ENCODE measurements around the gene TRIM16.

Gene TRIM16

DNA sequence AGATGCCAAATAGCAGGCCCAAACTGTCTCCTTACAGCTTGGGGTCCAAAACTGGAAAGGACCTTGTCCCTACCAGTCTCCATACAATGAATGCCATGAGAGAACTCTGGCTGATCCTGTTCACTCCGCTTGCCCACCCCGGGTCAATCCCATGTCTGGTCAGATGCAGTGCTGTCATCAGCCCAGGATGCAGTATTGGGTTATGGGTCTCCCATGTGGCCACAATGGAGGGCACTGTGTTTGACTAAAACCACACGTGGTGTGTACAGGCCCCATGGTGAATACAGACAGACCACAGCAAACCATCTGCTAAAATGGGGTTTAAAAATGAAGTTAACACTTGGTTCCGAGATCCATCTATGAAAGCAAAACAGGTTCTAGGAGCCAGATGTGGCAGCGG, 20.4 kb downstream of the TRIM16 start:
- DNase-seq (ENCODE audit: low read depth, low spot score) = no peak
- in situ Hi-C loops (cut with HindIII; ENCODE audit: low sequenced_read_pairs) = no loop called here
- TF ChIP-seq, protein P1, sequence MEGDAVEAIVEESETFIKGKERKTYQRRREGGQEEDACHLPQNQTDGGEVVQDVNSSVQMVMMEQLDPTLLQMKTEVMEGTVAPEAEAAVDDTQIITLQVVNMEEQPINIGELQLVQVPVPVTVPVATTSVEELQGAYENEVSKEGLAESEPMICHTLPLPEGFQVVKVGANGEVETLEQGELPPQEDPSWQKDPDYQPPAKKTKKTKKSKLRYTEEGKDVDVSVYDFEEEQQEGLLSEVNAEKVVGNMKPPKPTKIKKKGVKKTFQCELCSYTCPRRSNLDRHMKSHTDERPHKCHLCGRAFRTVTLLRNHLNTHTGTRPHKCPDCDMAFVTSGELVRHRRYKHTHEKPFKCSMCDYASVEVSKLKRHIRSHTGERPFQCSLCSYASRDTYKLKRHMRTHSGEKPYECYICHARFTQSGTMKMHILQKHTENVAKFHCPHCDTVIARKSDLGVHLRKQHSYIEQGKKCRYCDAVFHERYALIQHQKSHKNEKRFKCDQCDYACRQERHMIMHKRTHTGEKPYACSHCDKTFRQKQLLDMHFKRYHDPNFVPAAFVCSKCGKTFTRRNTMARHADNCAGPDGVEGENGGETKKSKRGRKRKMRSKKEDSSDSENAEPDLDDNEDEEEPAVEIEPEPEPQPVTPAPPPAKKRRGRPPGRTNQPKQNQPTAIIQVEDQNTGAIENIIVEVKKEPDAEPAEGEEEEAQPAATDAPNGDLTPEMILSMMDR (IDR thresholded peaks at IDR 0.05; ENCODE audit: low read depth, low read length) = no peak

DNA sequence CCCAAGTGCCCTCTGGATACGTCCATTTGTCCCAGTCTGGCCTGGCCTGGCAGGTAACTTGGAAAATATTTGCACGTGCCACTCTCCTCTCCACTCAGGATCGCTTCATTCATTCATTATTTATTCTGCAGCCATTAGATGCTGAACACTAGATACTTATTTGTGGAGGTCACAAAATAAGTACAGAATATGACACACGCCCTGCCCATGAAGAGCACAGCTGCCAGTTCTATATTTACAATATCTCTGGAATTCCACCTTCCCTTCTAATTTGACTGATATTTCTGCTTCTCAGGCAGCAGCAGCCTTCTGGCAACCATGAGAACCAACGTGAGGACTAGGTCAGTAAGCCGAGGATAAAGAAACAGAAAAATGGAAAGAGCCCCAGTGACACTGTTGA, 20.9 kb downstream of the TRIM16 start:
- in situ Hi-C loops (cut with HindIII; ENCODE audit: low sequenced_read_pairs) = no loop called here
- TF ChIP-seq, protein P1 (IDR thresholded peaks at IDR 0.05; ENCODE audit: low read depth, low read length) = no peak
- DNase-seq (ENCODE audit: low read depth, low spot score) = no peak

More for the DNA sequence above, 20.4 kb downstream of the TRIM16 start:
- H3K4me3 ChIP-seq (ENCODE audit: low read depth, low read length) = no peak overlapping the region

DNA sequence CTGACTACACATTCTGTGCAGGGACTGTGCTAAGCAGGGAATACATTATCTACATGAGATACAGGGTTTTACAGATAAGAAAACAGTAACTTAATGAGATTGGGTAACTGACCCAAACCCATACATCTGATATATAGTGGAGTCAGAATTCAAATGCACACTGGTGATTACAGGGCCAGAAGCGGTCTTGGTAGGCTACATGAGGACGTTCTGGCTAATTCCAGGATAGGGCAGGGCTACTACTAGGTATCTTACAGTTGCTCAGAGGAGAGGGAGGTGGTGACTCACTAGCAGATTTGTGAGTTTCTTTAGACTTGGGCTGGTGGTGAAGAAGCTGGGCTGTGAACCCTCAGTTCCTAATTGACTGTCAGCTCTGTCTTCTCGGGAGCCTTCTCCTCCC, 21.4 kb downstream of the TRIM16 start:
- TF ChIP-seq, protein P1 (IDR thresholded peaks at IDR 0.05; ENCODE audit: low read depth, low read length) = no peak
- in situ Hi-C loops (cut with HindIII; ENCODE audit: low sequenced_read_pairs) = no loop called here
- DNase-seq (ENCODE audit: low read depth, low spot score) = no peak
- H3K4me3 ChIP-seq (ENCODE audit: low read depth, low read length) = no peak overlapping the region

More for the DNA sequence above, 20.9 kb downstream of the TRIM16 start:
- no peak overlapping the region for H3K4me3 ChIP-seq (ENCODE audit: low read depth, low read length)

DNA sequence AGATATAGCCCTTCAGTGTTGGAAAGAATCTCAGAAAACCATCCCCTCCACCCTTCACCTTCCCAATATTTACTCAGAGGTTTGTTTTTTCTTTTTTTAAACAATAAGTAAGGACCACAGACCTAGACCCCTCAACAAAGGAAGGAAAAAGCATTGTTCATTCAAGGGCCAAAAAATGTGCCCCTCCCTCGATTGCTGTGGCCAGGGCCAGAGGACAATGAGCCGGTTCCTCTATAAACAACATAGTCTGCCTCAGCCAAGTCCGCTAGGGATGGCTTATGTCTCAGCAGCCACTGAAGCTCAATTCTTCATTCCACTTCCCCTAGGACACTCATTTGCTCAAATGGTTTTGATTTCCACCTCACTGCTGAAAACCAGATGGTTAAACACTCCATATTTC, 24.0 kb downstream of the TRIM16 start:
- in situ Hi-C loops (cut with HindIII; ENCODE audit: low sequenced_read_pairs) = no loop called here
- TF ChIP-seq, protein P1 (IDR thresholded peaks at IDR 0.05; ENCODE audit: low read depth, low read length) = no peak
- no peak for DNase-seq (ENCODE audit: low read depth, low spot score)
- H3K4me3 ChIP-seq (ENCODE audit: low read depth, low read length) = no peak overlapping the region

DNA sequence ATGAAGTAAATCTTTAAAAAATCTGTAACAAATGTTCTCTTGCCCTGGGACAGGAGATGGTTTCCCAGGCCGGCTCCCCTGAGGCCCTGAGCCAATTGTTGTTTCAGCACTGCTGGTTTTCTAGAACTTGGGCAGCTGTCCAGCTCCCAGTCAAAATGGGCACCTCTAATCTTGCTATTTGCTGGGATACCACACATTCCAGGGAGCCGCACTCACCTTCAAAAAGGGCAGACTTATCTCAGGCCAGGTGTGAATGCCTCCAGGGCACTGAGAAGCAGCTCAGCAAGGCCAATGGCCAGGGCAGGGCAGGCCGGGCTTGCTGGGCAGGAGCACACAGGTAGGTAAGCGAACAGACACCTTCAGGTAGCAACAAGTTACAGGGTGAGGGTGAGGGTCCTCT, 24.4 kb downstream of the TRIM16 start:
- TF ChIP-seq, protein P1 (IDR thresholded peaks at IDR 0.05; ENCODE audit: low read depth, low read length) = no peak
- in situ Hi-C loops (cut with HindIII; ENCODE audit: low sequenced_read_pairs) = no loop called here
- no peak for DNase-seq (ENCODE audit: low read depth, low spot score)
- no peak overlapping the region for H3K4me3 ChIP-seq (ENCODE audit: low read depth, low read length)

DNA sequence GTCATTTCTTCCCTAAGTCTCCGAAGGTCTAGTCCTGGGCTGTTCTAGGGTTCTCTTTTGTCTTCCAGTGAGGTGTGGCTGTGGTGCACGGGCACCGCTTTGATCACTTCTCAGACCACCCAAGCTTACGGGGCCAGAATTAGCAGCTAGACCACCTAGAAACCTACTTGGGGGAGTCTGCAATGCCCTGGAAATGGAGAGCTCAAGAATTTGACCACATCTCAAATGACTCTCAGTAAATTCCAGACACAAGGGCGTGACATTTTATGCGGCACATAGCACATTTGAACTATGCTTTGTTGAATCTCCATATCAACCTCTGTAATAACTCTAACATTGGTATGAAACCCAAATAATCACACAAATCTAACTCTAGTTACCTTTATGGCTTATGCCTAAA, 24.9 kb downstream of the TRIM16 start:
- TF ChIP-seq, protein P1 (IDR thresholded peaks at IDR 0.05; ENCODE audit: low read depth, low read length) = no peak
- no peak for DNase-seq (ENCODE audit: low read depth, low spot score)
- no peak overlapping the region for H3K4me3 ChIP-seq (ENCODE audit: low read depth, low read length)
- in situ Hi-C loops (cut with HindIII; ENCODE audit: low sequenced_read_pairs) = no loop called here

DNA sequence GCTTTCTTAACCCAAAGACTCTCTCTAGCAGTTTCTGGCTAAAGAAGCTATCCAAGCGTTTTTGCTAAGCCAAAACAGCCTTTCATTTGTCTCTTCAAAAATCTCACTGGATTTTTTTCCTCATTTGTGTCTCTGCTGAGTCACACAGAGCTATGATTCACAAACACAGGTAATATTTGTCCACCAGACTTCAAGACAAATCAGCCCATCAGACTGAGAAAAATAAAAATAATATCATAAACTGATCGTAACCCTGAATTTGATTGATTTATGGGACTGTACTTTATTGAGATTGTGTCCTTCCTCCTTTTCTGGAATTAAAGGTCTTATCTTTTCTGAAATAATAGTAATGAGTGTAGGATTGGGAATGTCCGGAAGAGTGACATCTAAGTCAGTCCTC, 25.8 kb downstream of the TRIM16 start:
- TF ChIP-seq, protein P1 (IDR thresholded peaks at IDR 0.05; ENCODE audit: low read depth, low read length) = no peak
- no peak overlapping the region for H3K4me3 ChIP-seq (ENCODE audit: low read depth, low read length)
- in situ Hi-C loops (cut with HindIII; ENCODE audit: low sequenced_read_pairs) = no loop called here
- no peak for DNase-seq (ENCODE audit: low read depth, low spot score)
